Measurements from ENCODE around the gene ADCY4. TPM values are rescaled to one million over a fixed set of nuclear protein-coding genes. Genes with fewer than 3 reads are reported as not detected.

Gene ADCY4
- total and polyA plus RNA-seq, 4 donors: 22.6 to 42.8 (median 36.0) TPM

GRCh38 chr14:24307156-24307574 lies 27.7 kb downstream of the ADCY4 start:
- H3K9me3 ChIP-seq (ENCODE audit: control insufficient read depth in 4 of 4, insufficient read depth in 3 of 4, low read length in 3 of 4): no peaks in the 10 kb centered on the region
- no peak overlapping the region for H3K4me3 ChIP-seq
- H3K9ac ChIP-seq (ENCODE audit: insufficient read depth in 1 of 2, low read length in 2 of 2): no peak overlapping the region
- 85 to 87% methylated on average over 11 of the region's 11 CpGs for WGBS, 2 donors
- DNase-seq (no peak), ATAC-seq (ENCODE audit: insufficient read depth, low FRiP score) (no peak)
- H3K27me3 ChIP-seq (ENCODE audit: control insufficient read depth in 3 of 3, insufficient read depth in 3 of 3, low read length in 2 of 3): no peaks in the 10 kb centered on the region
- H3K4me1 ChIP-seq (ENCODE audit: control insufficient read depth in 5 of 5, insufficient read depth in 5 of 5, low read length in 5 of 5): peaks cover 4 to 23% (median 9%) of the 10 kb centered on the region in 5 donors
- peaks cover 11 to 50% (median 43%) of the 10 kb centered on the region in 4 donors for H3K36me3 ChIP-seq (ENCODE audit: control insufficient read depth in 4 of 4, insufficient read depth in 4 of 4, low read length in 4 of 4)
- no peak for TF ChIP-seq CTCF (IDR thresholded peaks at IDR 0.05; ENCODE audit: control extremely low read depth, extremely low read depth)
- H3K27ac ChIP-seq (ENCODE audit: low read depth in 1 of 2, low read length in 1 of 2): no peak overlapping the region

GRCh38 chr14:24304019-24304387 lies 30.9 kb downstream of the ADCY4 start:
- H3K9me3 ChIP-seq (ENCODE audit: control insufficient read depth in 4 of 4, insufficient read depth in 3 of 4, low read length in 3 of 4): no peaks in the 10 kb centered on the region
- H3K27ac ChIP-seq (ENCODE audit: low read depth in 1 of 2, low read length in 1 of 2): no peak overlapping the region
- no peak overlapping the region for H3K4me3 ChIP-seq
- DNase-seq: no peak
- H3K4me1 ChIP-seq (ENCODE audit: control insufficient read depth in 5 of 5, insufficient read depth in 5 of 5, low read length in 5 of 5): peaks cover 0 to 15% (median 10%) of the 10 kb centered on the region in 5 donors
- no peak for TF ChIP-seq CTCF (IDR thresholded peaks at IDR 0.05; ENCODE audit: control extremely low read depth, extremely low read depth)
- 98% methylated on average over 11 of the region's 11 CpGs for whole genome bisulfite sequencing, 2 donors
- H3K27me3 ChIP-seq (ENCODE audit: control insufficient read depth in 3 of 3, insufficient read depth in 3 of 3, low read length in 2 of 3): no peaks in the 10 kb centered on the region
- H3K9ac ChIP-seq (ENCODE audit: insufficient read depth in 1 of 2, low read length in 2 of 2): no peak overlapping the region
- peaks cover 11 to 56% (median 50%) of the 10 kb centered on the region in 4 donors for H3K36me3 ChIP-seq (ENCODE audit: control insufficient read depth in 4 of 4, insufficient read depth in 4 of 4, low read length in 4 of 4)
- no peak for ATAC-seq (ENCODE audit: insufficient read depth, low FRiP score)

- Histone ChIP-seq H3K27ac (ENCODE audit: low read depth in 1 of 2, low read length in 1 of 2) (peak overlapping the region; percentile 76 to 88), H3K9ac (ENCODE audit: insufficient read depth in 1 of 2, low read length in 2 of 2) (peak overlapping the region; percentile 69 to 75), H3K9me3 (ENCODE audit: control insufficient read depth in 4 of 4, insufficient read depth in 3 of 4, low read length in 3 of 4) (no peaks in the 10 kb centered on the region), H3K36me3 (ENCODE audit: control insufficient read depth in 4 of 4, insufficient read depth in 4 of 4, low read length in 4 of 4) (peaks cover 8 to 48% (median 40%) of the 10 kb centered on the region in 4 donors), H3K4me1 (ENCODE audit: control insufficient read depth in 5 of 5, insufficient read depth in 5 of 5, low read length in 5 of 5) (peaks cover 2 to 19% (median 13%) of the 10 kb centered on the region in 5 donors), H3K27me3 (ENCODE audit: control insufficient read depth in 3 of 3, insufficient read depth in 3 of 3, low read length in 2 of 3) (no peaks in the 10 kb centered on the region), H3K4me3 (peak overlapping the region; percentile 80)
- TF ChIP-seq CTCF (IDR thresholded peaks at IDR 0.05; ENCODE audit: control extremely low read depth, extremely low read depth): no peak
- ATAC-seq (ENCODE audit: insufficient read depth, low FRiP score) (no peak), DNase-seq (no peak)
- WGBS, 2 donors: 30 to 36% methylated on average over 16 of the region's 16 CpGs
Measured at GRCh38 chr14:24300326-24300980, 34.4 kb downstream of the ADCY4 start.
